Left colon (tissue), 2 donors: Measurements from ENCODE around the gene C10orf71. TPM values are rescaled to one million over a fixed set of nuclear protein-coding genes. Genes with fewer than 3 reads are reported as not detected.

Source experiments
- ATAC-seq: fragments of 200-7000 bp; cut with Tn5 transposase; one replicate; pipeline ENCODE4 v1.9.1; 2020; ENCODE audit warnings: mild to moderate bottlenecking, moderate library complexity
- DNase-seq, 2 donors: peaks; one replicate each; pipeline ENCODE4 v3.0.0-alpha.2; 2020
- intact Hi-C, 2 donors: fragments of 100-400 bp; cut with DNase I in 1 of 2; cut with micrococcal nuclease in 1 of 2; formaldehyde crosslinking; loops; one replicate each; pipeline versions ENCODE4 v1.11.2 to v1.14.0; 2022; cut with DNase I, micrococcal nuclease
- total RNA-seq, 2 donors: library from RNA; stranded (reverse); fragmentation: NEBNext Ultra II Directional; extraction: Animal tissue kit (Norgen Biotek cat#: 25700); gene quantifications; one replicate each; pipeline ENCODE4 v1.2.1, GENCODE V29; 2021
- donor health status: DM: no; HTN: no; CAD: no.
- donor health status: DM: yes; HTN: yes; CAD: no.

Gene C10orf71
- total RNA-seq, 2 donors from 2014 or later: not detected

GRCh38 chr10:49288341-49289065 is 10.5 kb upstream of the C10orf71 start:
- ATAC-seq (no peak), DNase-seq (no peak)
- intact Hi-C loops: no loop called here

- intact Hi-C loops: no loop called here
- DNase-seq: no peak
- no peak for ATAC-seq
Measured at GRCh38 chr10:49289480-49289879, 9.5 kb upstream of the C10orf71 start.

- intact Hi-C loops: no loop called here
Measured at GRCh38 chr10:49290131-49290530, 8.8 kb upstream of the C10orf71 start.

GRCh38 chr10:49290607-49291006 is 8.4 kb upstream of the C10orf71 start:
- DNase-seq (no peak), ATAC-seq (no peak)
- intact Hi-C loops: no loop called here

More at GRCh38 chr10:49290131-49290530, 8.8 kb upstream of the C10orf71 start:
- DNase-seq (no peak), ATAC-seq (no peak)

- intact Hi-C loops: no loop called here
- ATAC-seq: no peak
- DNase-seq: no peak
Measured at GRCh38 chr10:49292565-49293207, 6.3 kb upstream of the C10orf71 start.

GRCh38 chr10:49293208-49293603 is 5.8 kb upstream of the C10orf71 start:
- intact Hi-C loops: no loop called here
- DNase-seq: no peak
- ATAC-seq: no peak

GRCh38 chr10:49294731-49295130 is 4.2 kb upstream of the C10orf71 start:
- intact Hi-C loops: no loop called here
- DNase-seq (no peak), ATAC-seq (no peak)

GRCh38 chr10:49295297-49295696 is 3.7 kb upstream of the C10orf71 start:
- ATAC-seq (no peak), DNase-seq (no peak)
- intact Hi-C loops: no loop called here

- ATAC-seq (no peak), DNase-seq (no peak)
- intact Hi-C loops: no loop called here
Measured at GRCh38 chr10:49296382-49296781, 2.6 kb upstream of the C10orf71 start.

- DNase-seq (no peak), ATAC-seq (no peak)
- intact Hi-C loops: no loop called here
Measured at GRCh38 chr10:49296836-49297235, 2.1 kb upstream of the C10orf71 start.

GRCh38 chr10:49297818-49298670 is 926 bp upstream of the C10orf71 start:
- DNase-seq: no peak
- ATAC-seq: no peak
- intact Hi-C loops: no loop called here

- no peak for DNase-seq
- ATAC-seq: no peak
- intact Hi-C loops: no loop called here
Measured at GRCh38 chr10:49298671-49298982, 343 bp upstream of the C10orf71 start.

- no peak for ATAC-seq
- no peak for DNase-seq
- intact Hi-C loops: no loop called here
Measured at GRCh38 chr10:49299816-49300139, 808 bp downstream of the C10orf71 start.

- ATAC-seq: no peak
- intact Hi-C loops: no loop called here
- DNase-seq: no peak
Measured at GRCh38 chr10:49300140-49300974, 1.4 kb downstream of the C10orf71 start.

GRCh38 chr10:49301302-49301701 is 2.3 kb downstream of the C10orf71 start:
- no peak for DNase-seq
- no peak for ATAC-seq
- intact Hi-C loops: no loop called here

GRCh38 chr10:49302088-49302487 is 3.1 kb downstream of the C10orf71 start:
- ATAC-seq (no peak), DNase-seq (no peak)
- intact Hi-C loops: no loop called here

- no peak for DNase-seq
- intact Hi-C loops: no loop called here
- ATAC-seq: no peak
Measured at GRCh38 chr10:49303711-49304110, 4.7 kb downstream of the C10orf71 start.

GRCh38 chr10:49304137-49304536 is 5.2 kb downstream of the C10orf71 start:
- DNase-seq: no peak
- ATAC-seq: no peak
- intact Hi-C loops: no loop called here

- ATAC-seq: no peak
- intact Hi-C loops: no loop called here
- DNase-seq: no peak
Measured at GRCh38 chr10:49307921-49308320, 9.0 kb downstream of the C10orf71 start.
